DMS53 (cell line): Measurements from ENCODE around the gene CALR.
"Not testable (repeated sequence)": the region's sequence is repeated elsewhere in the genome, so short reads cannot be mapped to it uniquely, and the experiment has no call there.

Source experiments
- DNase-seq: peaks from one replicate; lab custom pipeline; 2025; lab: John Stamatoyannopoulos, UW

Gene CALR

GRCh38 chr19:12937927-12938778 lies at the start of gene CALR:
Gene CALR, plus strand, starts transcription at chr19:12938609. Its CDS starts 71 bp downstream, at chr19:12938680.
- peak; percentile 99 for DNase-seq

DNA sequence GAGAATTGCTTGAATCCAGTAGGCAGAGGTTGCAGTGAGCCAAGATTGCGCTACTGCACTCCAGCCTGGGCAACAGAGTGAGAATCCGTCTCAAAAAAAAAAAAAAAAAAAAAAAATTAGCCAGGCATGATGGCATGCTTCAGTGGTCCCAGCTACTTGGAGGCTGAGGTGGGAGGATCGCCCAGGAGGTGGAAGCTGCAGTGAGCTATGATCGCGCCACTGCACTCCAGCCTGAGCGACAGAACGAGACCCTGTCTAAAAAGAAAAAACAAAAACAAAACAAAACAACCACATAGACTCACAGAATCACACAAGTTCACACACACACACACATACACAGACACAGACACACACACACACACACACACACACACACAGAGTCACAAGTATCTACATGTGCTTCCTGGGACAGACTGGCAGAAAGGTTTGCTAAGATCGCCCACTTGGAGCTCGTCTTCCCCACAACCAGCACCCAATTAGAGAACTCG lies 48.1 kb upstream of the CALR start:
- not testable (repeated sequence) for DNase-seq

GRCh38 chr19:12890787-12891552 lies 47.4 kb upstream of the CALR start, which contains the start of gene GCDH:
Gene GCDH, plus strand, starts transcription at chr19:12891160. Its CDS starts 145 bp downstream, at chr19:12891305.
- DNase-seq: peak; percentile 99

DNA sequence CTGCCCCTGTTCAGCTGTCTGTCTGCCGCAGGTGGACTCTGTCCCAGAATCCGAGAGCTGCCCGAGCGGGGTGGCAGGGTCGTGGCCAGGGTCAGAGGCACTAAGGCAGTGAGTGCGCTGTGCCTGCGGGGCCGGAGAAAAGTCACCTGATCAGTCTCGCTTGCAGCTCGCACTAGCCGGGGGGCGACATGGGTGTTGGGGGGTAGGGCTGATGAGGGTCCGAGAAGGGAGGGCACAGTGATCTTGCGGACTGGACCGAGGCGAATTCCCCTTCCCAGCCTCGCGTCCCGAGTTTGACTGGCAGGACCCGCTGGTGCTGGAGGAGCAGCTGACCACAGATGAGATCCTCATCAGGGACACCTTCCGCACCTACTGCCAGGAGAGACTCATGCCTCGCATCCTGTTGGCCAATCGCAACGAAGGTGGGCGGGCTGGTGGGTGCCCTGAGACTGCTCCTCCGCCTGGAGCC lies 46.8 kb upstream of the CALR start:
- DNase-seq: peak; percentile 40

- DNase-seq: no peak
Observed at GRCh38 chr19:12893582-12893981, 44.8 kb upstream of the CALR start.

DNA sequence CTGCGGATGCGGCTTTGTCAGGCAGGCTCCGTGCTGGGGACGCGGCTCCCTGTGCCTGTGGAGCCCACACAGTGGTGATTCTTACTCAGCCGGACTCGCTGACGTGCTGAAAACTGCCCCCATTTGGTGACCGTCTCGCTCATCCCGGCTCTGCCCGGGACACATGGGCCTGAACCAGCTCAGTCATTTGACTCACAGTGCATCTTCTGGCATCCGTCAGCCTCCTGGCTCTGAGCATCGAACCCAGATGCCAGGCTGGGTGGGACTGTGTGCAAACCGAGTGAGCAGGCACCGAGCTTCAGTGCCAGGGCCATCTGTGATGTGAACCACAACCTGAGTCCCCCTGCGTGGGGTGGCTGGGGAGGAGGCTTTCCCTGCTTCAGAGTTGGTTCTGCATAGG lies 41.9 kb upstream of the CALR start:
- no peak for DNase-seq

- no peak for DNase-seq
Observed at GRCh38 chr19:12899891-12900518, 38.4 kb upstream of the CALR start.

- DNase-seq: no peak
Observed at GRCh38 chr19:12907166-12907565, 31.2 kb upstream of the CALR start.

DNA sequence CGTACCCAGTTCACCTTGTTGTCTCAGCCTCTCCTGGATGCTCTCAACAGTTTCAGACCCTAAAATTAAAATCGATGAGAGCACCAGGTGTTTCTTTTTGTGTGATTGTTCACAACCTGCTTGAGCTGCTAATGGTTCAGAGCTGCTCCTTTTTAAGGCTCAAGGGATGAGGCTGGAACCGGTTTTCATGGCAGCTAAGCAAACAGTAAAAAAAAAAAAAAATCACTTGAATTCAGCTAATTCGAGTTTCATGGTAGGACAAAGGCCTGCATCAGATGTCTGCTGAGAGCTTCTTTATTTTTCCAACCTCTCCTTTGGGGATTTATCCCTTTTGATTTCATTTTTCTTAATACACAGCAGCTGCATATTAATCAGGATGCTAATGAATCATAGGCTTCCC lies 25.8 kb upstream of the CALR start:
- peak; percentile 94 for DNase-seq

- DNase-seq: peak; percentile 92
Observed at GRCh38 chr19:12913011-12913561, 25.3 kb upstream of the CALR start.

- DNase-seq: peak; percentile 82
Observed at GRCh38 chr19:12913851-12914690, 24.3 kb upstream of the CALR start.

DNA sequence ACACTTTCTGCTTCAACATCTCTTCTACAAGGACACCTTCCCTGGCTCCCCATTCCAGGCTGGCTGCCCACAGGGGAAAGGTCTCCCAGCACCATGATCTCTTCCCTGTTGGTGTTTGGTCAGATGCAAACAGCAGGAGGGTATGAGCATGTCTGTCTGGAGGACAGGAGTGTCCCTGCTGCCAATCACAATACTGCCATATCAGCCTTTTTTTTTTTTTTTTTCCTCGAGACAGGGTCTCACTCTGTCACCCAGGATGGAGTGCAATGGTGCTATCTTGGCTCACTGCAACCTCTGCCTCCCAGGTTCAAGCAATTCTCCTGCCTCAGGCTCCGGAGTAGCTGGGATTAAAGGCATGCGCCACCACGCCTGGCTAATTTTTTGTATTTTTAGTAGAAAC lies 22.5 kb upstream of the CALR start:
- not testable (repeated sequence) for DNase-seq

DNA sequence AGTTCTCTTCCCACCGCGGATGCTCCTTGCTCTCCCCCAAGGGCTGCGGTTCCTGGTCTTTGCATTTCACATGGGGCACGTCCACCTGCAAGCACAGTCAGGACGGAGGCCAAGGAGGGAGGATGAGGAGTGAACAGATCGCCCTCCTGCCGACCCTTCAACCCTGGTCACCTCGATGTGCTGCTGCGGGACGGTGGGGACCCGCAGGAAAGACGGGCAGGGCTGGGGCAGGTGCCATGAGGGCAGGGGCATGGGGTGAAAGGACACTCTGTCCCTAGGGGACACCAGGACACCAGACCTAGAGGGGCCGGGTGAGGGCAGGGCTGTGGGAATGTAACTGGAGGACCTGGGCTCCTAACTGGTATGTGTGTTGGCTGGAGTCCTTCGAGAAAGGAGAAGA lies 20.2 kb upstream of the CALR start:
- no peak for DNase-seq

GRCh38 chr19:12921047-12921446 lies 17.4 kb upstream of the CALR start:
- DNase-seq: no peak

- DNase-seq: no peak
Observed at GRCh38 chr19:12922959-12923358, 15.4 kb upstream of the CALR start.

DNA sequence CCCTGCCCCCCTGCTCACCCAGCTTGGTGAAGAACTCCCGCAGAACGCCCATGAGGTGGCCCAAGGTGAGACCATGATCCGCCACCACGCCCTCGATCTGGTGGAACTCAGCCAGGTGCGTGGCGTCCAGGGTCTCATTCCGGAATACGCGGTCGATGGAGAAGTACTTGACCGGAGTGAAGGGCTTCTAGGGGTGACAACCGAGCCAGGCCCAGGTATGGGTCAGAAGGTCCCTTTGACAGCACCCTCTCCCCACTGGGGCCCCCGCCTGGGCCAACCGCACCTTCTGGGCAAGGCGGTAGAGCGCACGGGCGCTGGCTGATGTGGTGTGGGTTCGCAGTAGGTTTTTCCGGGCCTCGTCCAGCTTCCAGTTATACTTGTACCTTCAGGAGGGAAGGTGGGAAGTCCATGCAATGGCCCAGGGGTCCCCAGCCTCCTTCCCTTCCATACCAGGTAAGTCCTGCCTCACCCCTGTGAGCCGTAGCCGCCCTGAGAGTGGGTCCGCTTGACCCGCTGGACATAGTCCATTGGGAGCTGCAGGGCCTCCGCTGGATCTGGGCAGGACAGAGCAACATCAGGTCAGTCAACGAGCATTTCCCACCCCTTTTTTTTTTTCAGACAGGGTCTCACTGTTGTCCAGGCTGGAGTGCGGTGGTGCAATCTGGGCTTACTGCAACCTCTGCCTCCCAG lies 13.6 kb upstream of the CALR start:
- no peak for DNase-seq

DNA sequence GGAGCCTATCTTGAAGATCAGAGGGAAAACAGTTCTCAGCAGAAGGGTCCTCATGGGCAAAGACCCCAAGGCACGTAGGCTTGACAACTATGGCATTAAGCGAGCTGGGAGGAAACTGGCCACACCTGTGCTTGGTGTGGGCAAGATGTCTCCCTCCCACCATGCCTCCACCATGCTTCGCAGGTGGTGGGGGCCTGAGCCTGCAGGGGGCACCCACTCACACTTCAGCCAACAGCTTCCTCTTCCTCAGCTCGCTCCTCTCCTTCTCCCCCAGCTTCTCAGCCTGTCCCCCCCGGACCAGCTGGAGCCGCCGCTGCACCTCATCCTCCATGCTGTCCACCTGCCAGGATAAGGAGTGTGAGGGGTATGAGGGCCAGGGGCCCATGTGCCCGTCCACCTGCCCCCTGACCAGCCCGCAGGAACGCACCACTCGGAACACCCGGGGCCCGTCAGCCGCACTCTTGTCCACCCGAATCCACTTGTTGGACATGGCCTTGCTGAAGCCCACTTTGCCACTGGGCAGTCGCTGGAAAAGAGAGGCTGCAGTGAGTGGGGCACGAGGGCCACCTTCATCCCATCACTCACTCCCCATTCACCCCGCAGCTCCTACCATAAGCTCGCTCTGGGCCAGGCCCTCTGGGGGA lies 8.3 kb upstream of the CALR start:
- no peak for DNase-seq

DNA sequence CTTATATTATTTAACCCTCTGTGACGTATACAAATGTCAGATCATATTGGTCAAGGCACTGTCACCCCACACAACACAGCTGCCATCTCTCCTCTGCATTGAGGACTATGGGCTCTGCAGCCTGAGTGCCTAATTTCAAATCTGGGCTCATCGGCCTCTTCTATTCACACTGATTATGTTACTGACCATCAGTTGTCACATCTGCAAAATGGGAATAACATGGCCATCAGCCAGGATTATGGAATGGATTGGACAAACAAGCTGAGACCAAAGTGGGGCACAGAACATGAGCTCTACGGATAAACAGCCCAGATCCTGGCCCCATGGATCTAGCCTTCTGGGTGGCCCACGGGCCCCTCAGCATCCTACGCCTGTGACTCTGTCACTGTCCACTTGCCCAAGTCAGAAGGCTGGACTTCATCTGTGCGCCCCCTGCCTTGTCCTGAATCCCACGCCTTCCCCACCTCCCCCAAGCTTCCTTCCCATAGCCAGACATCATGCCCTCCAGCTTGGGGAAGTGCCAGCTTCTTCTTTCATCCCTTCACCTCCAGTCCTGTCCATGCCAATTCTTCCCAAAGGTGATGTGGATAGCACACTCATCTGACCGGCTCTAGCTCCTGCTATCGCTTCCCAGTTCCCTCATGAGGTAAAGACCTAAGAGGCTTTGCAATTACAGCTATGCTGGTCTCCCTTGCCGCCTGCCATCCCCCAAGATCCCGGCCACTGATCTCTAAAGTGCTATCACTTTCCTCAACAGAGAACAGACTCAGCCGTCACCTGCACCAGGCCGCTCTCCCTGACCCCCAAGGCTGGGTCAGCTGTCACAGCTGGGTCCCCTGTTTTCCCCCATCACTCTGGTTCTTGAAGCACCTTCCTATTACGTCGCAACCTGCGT lies 5.8 kb upstream of the CALR start:
- DNase-seq: no peak
